Activated CD4-positive, alpha-beta T cell treated with anti-CD3 and anti-CD28 coated beads, Interleukin-2, amount 50 U/mL, for 24 hours (primary cell): Measurements from ENCODE around the gene DDX60.
"Not testable (repeated sequence)": the region's sequence is repeated elsewhere in the genome, so short reads cannot be mapped to it uniquely, and the experiment has no call there.

ENCODE experiments used
- DNase-seq, 2 donors: peaks; one replicate each; pipeline ENCODE4 v3.0.0-alpha.2; 2020; ENCODE audit warnings: low read depth in 1 of 2, low spot score in 1 of 2

DDX60 gene

GRCh38 chr4:168293386-168293975 is 25.1 kb downstream of the DDX60 start:
- no peak for DNase-seq

GRCh38 chr4:168291242-168291641 is 27.3 kb downstream of the DDX60 start:
- no peak for DNase-seq

GRCh38 chr4:168285850-168286249 is 32.7 kb downstream of the DDX60 start:
- DNase-seq, result not testable (repeated sequence)

GRCh38 chr4:168279556-168279955 is 39.0 kb downstream of the DDX60 start:
- no peak for DNase-seq

GRCh38 chr4:168275836-168276235 is 42.7 kb downstream of the DDX60 start:
- DNase-seq, result no peak

GRCh38 chr4:168274871-168275270 is 43.7 kb downstream of the DDX60 start:
- no peak for DNase-seq

GRCh38 chr4:168273838-168274237 is 44.7 kb downstream of the DDX60 start:
- DNase-seq, result no peak

- no peak for DNase-seq
Observed at GRCh38 chr4:168272488-168272887, 46.1 kb downstream of the DDX60 start.

- no peak for DNase-seq
Observed at GRCh38 chr4:168269896-168270295, 48.7 kb downstream of the DDX60 start.

- DNase-seq, result no peak
Observed at GRCh38 chr4:168265327-168265726, 53.2 kb downstream of the DDX60 start.

- DNase-seq, result no peak
Observed at GRCh38 chr4:168264903-168265302, 53.6 kb downstream of the DDX60 start.

GRCh38 chr4:168263039-168263438 is 55.5 kb downstream of the DDX60 start:
- no peak for DNase-seq

- no peak for DNase-seq
Observed at GRCh38 chr4:168259096-168259495, 59.5 kb downstream of the DDX60 start.

GRCh38 chr4:168257768-168258167 is 60.8 kb downstream of the DDX60 start:
- no peak for DNase-seq

GRCh38 chr4:168248176-168248710 is 70.3 kb downstream of the DDX60 start:
- DNase-seq, result no peak

GRCh38 chr4:168247603-168248002 is 70.9 kb downstream of the DDX60 start:
- DNase-seq, result no peak

- no peak for DNase-seq
Observed at GRCh38 chr4:168241953-168242352, 76.6 kb downstream of the DDX60 start.

- no peak for DNase-seq
Observed at GRCh38 chr4:168240821-168241220, 77.7 kb downstream of the DDX60 start.

- no peak for DNase-seq
Observed at GRCh38 chr4:168221301-168221700, 97.3 kb downstream of the DDX60 start.

GRCh38 chr4:168220893-168221292 is 97.7 kb downstream of the DDX60 start:
- DNase-seq, result no peak

GRCh38 chr4:168218645-168219044 is 99.9 kb downstream of the DDX60 start:
- no peak for DNase-seq

- DNase-seq, result not testable (repeated sequence)
Observed at GRCh38 chr4:168213511-168213910, 105.0 kb downstream of the DDX60 start.

- no peak for DNase-seq
Observed at GRCh38 chr4:168212656-168213055, 105.9 kb downstream of the DDX60 start.
